Right hindlimb (tissue), 1 donor: ENCODE data around the gene HLA-DQB1.
"Not testable (repeated sequence)": the region's sequence is repeated elsewhere in the genome, so short reads cannot be mapped to it uniquely, and the experiment has no call there.

Experiments used
- DNase-seq: peaks from one replicate; pipeline ENCODE4 v3.0.0-alpha.2; 2018

Gene HLA-DQB1

DNA sequence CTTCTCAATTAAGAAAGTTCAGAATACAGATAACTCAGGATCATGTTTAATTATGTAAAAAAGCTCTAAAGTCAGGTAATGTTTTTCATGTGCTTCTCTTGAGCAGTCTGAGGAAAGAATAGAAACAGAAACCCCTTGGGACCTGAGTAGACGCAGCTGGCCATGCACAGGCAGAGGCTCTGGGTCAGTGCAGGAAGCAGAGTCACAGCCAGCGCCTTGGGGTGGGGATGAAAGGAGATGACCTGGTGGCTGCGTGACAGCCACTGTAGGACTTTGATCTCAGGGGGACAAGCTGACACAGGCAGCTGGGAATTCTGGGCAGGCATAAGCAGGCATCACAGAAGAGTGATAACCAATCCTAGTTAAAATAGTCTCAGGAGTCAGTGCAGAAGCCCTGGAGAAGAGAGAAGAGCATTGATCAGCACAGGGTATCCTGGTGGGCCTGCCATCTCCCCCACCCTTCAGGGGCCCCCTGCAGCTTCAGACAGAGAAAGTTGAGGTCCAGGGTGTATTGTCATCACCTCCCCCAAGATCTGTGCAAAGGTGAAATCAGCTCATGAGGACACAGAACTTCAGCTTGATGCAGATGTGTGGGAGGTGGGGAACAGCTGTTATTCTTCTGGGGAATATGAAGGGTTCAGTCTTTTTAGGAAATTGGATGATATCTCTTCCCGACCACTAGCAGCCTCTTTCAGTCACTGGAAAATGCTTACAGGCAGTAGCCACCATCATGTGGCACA, 6.4 kb downstream of the HLA-DQB1 start:
- DNase-seq = no peak

GRCh38 chr6:32658268-32658897, 8.1 kb downstream of the HLA-DQB1 start:
- DNase-seq = no peak

GRCh38 chr6:32657819-32658218, 8.6 kb downstream of the HLA-DQB1 start:
- not testable (repeated sequence) for DNase-seq

GRCh38 chr6:32657329-32657728, 9.1 kb downstream of the HLA-DQB1 start:
- not testable (repeated sequence) for DNase-seq

DNA sequence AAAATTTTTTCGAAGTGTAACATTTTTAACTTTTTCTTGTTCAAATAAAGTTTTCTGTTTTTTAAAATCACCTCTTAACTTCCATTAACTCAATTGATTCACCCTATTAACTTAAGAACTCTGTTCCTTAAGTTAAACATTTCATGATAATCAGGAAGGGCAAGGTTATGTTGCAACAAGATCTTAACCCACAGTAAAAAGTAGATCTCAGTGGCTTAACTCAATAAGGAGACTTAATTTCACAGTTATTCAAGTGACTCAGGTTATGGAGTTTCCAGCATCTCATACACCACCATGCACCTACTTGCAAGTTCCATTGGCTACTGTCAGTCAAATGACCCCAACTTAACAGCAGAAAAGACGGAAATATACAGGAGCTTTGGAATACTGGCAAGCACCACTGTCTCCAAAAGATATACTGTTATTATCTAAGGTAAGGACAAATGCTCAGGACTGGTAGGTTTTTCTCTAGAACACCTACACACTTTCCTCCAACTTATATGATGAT, 11.2 kb downstream of the HLA-DQB1 start:
- no peak for DNase-seq

DNA sequence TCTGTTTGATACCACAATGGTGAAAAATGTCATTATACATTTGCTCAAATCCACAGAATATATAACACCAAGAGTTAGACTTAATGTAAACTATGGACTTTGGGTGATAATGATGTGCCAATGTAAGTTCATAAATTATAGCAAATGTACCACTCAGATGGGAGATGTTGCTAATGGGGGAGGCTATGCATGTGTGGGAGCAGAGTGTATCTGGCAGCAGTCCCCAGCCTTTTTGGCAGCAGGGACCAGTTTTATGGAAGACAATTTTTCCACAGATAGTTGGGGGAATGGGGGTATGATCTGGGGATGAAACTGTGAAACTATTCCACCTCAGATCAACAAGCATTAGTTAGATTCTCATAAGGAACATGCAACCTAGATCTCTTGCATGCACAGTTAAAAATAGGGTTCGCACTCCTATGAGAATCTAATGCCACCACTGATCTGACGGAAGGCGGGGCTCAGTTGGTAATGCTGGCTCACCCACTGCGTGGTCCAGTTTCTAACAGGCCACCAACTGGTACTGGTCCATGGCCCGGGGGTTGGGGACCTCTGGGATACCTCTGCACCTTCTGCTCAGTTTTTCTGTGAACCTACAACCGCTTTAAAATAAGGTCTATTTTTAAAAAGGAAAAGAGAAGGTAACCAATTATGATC, 21.3 kb downstream of the HLA-DQB1 start:
- no peak for DNase-seq

GRCh38 chr6:32643904-32644303, 22.6 kb downstream of the HLA-DQB1 start:
- DNase-seq = no peak

GRCh38 chr6:32642720-32643106, 23.7 kb downstream of the HLA-DQB1 start:
- no peak for DNase-seq

GRCh38 chr6:32641785-32642719, 24.4 kb downstream of the HLA-DQB1 start:
- DNase-seq = not testable (repeated sequence)

DNA sequence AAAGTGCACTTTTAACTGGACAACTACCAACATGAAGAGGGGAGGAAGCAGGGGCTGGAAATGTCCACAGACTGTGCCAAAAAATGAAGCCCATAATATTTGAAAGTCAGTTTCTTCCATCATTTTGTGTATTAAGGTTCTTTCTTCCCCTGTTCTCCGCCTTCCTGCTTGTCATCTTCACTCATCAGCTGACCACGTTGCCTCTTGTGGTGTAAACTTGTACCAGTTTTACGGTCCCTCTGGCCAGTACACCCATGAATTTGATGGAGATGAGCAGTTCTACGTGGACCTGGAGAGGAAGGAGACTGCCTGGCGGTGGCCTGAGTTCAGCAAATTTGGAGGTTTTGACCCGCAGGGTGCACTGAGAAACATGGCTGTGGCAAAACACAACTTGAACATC, 25.3 kb downstream of the HLA-DQB1 start:
- no peak for DNase-seq

GRCh38 chr6:32639440-32640394, 26.7 kb downstream of the HLA-DQB1 start:
- DNase-seq = no peak

- no peak for DNase-seq
Measured at GRCh38 chr6:32638532-32639219, 27.8 kb downstream of the HLA-DQB1 start.

GRCh38 chr6:32637883-32638282, 28.6 kb downstream of the HLA-DQB1 start:
- DNase-seq = no peak

- no peak for DNase-seq
Measured at GRCh38 chr6:32637219-32637880, 29.1 kb downstream of the HLA-DQB1 start, which contains the start of gene HLA-DQA1. Gene HLA-DQA1, plus strand, starts transcription at chr6:32637406. Its CDS starts 53 bp downstream, at chr6:32637459.

DNA sequence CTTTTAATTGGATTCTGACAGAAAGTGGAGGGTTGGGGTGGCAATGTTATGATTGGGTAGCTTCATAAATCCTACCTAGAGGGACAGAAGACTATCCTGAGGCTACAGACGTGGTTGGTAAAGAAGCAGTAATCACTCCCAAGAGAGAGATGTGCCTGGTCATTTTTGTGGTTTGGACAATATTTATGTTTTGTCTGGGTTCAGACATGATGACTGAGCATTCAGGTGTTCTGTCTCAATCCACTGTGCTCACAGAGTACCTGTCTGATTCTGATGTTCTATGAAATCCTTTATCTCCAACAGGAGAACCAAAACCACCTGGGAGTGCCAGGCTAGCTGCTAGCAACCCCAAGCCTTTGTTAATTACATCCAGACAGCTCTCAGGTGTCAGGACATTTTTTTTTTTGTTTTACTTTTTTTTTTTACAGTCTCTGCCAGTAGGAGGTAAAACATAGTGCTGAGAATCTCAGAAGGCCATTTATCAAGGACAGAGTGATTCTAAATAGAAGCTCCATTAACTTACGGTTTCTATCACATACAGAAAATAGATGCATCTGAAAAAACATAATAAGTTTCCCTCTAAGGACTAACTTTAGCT, 30.8 kb downstream of the HLA-DQB1 start:
- no peak for DNase-seq

DNA sequence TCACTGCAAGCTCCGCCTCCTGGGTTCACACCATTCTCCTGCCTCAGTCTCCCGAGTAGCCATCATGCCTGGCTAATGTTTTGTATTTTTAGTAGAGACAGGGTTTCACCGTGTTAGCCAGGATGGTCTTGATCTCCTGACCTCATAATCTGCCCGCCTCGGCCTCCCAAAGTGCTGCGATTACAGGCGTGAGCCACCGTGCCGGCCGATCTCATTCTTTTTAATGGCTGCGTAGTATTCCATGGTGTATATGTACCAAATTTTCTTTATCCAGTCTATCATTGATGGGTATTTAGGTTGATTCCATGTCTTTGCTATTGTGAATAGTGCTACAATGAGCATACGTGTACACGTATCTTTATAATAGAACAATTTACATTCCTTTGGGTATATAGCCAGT, 36.7 kb downstream of the HLA-DQB1 start:
- not testable (repeated sequence) for DNase-seq

DNA sequence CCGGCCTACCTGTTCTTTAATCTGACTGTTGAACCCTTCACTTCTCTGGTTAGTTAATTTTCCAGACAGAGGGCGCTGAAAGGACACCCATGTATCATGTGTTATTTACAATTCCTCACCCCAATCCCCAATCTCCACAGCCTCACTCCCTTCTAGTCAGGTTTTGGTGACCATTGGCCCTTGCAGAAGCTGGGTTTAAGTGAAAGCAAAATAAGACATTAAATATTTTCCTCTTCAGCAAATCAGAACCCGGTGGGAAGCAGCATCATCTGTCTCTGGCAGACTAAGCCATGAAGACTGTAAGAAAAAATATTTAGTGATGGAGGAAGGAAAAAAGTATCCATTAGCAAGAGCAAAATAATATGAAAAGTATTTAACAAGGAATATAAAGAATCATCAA, 38.6 kb downstream of the HLA-DQB1 start:
- peak; percentile 34 for DNase-seq

DNA sequence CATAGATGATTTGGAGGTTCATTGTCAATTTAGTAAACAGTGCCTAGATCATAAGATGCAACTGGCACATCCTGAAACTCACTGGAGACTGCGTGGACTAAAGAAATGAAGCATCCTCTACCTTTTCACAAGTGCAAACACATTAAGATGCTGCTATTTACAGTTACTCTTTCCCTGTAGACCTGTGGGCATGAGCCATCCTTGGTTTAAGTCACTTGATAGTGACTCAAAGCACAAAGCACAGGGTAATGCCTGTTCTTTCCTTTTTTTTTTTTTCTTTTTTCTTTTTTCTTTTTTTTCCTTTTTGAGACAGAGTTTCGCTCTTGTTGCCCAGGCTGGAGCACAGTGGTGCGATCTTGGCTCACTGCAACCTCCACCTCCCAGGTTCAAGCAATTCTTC, 39.2 kb downstream of the HLA-DQB1 start:
- no peak for DNase-seq

- no peak for DNase-seq
Measured at GRCh38 chr6:32625137-32625536, 41.3 kb downstream of the HLA-DQB1 start.

GRCh38 chr6:32624565-32624964, 41.9 kb downstream of the HLA-DQB1 start:
- no peak for DNase-seq
